NT2/D1 (cell line): Measurements from ENCODE around the gene HES1.

Source experiments
- DNase-seq: peaks from one replicate; pipeline ENCODE4 v3.0.0-alpha.2; 2011; ENCODE audit warnings: low read depth, low spot score
- H3K27me3 ChIP-seq: 2 replicates; pipeline ENCODE4 v1.6.0; 2011; ENCODE audit warnings: mild to moderate bottlenecking; ENCODE audit not compliant: insufficient read length, insufficient read depth
- H3K36me3 ChIP-seq: 2 replicates; pipeline ENCODE4 v1.6.1; 2011; ENCODE audit warnings: mild to moderate bottlenecking, low read length, mixed read lengths; ENCODE audit not compliant: insufficient read depth, insufficient read length
- H3K4me1 ChIP-seq: 2 replicates; pipeline ENCODE4 v1.5.1; 2011; ENCODE audit not compliant: insufficient read depth, insufficient read length
- H3K4me3 ChIP-seq: 2 replicates; pipeline ENCODE4 v1.5.1; 2011; ENCODE audit warnings: low read depth; ENCODE audit not compliant: insufficient read length
- H3K9ac ChIP-seq: 2 replicates; pipeline ENCODE4 v1.6.0; 2011; ENCODE audit warnings: low read depth; ENCODE audit not compliant: insufficient read length
- H3K9me3 ChIP-seq: 2 replicates; pipeline ENCODE4 v1.5.1; 2011; ENCODE audit warnings: mild to moderate bottlenecking, low read length; ENCODE audit not compliant: insufficient read depth
- SUZ12 ChIP-seq: IDR thresholded peaks from 2 replicates; pipeline ENCODE4 v1.6.1; 2011; ENCODE audit not compliant: insufficient read length, insufficient read depth; ENCODE audit errors: extremely low read depth
- YY1 ChIP-seq: IDR thresholded peaks from 2 replicates; pipeline ENCODE4 v1.6.1; 2011; ENCODE audit not compliant: insufficient read length, insufficient read depth
- ZNF274 ChIP-seq: IDR thresholded peaks from 2 replicates; pipeline ENCODE4 v1.6.1; 2011; ENCODE audit warnings: mild to moderate bottlenecking, low read depth, low read length

HES1 gene

DNA sequence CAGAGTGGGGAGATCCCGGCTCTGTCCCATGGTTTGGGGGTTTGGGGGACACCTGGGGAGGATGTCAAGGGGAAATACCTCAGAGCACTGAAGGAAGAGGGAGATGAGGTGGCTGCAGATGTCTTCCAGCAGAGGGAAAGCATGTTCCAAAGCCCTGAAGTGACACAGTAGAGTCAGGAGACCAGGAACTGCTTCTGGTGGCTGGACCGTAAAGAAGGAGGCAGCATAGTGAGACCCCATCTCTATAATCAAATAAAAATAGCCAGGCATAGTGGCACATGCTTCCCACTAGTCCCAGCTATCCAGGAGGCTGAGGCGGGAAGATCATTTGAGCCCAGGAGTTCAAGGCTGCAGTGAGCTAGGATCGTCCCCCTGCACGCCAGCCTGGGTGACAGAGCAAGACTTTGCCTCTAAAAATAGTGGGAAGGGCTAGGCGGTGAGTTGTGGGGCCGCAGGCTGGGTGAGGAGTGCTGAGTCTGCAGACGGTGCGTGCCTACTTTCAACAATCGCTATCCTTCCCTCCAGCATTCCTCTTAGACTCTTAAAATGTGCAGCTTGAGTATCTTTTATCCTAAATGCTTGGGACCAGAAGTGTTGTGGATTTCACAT lies 26.2 kb downstream of the HES1 start:
- no peak overlapping the region for H3K4me3 ChIP-seq
- TF ChIP-seq ZNF274: no peak
- TF ChIP-seq YY1: no peak
- TF ChIP-seq SUZ12: no peak
- no peak overlapping the region for H3K9ac ChIP-seq
- no peaks in the 10 kb centered on the region for H3K9me3 ChIP-seq
- H3K36me3 ChIP-seq: no peaks in the 10 kb centered on the region
- DNase-seq: no peak
- peaks cover 10% of the 10 kb centered on the region for H3K4me1 ChIP-seq
- no peaks in the 10 kb centered on the region for H3K27me3 ChIP-seq

DNA sequence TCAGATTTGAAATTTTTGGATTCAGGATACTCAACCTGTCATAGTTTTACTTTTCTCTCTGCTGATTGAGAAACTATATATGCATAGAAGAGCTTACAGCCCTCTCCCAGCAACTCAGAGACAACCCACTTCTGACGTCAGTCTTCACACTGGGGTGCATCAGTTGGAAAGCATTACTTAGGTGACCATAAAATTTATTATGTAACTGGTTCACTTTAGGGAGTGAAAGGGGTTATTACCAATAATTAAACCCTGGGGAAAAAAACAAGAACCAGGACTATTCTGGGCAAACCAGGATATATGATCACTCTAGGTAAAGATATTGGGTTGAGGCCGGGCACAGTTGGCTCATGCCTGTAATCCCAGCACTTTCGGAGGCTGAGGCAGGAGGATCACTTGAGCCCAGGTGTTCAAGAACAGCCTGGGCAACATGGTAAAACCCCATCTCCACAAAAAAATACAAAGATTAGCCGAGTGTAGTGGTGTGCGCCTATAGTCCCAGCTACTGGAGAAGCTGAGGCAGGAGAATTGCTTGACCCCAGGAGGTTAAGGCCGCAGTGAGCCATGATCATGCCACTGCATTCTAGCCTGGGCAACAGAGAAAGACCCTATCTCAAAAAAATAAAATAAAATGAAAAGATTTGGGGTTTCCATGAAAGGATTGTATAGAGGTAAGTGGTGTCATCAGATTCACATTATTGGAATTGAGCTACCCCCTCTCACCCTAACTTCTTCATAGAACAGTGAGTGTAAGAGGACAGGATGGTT lies 27.1 kb downstream of the HES1 start:
- no peak overlapping the region for H3K4me3 ChIP-seq
- H3K9me3 ChIP-seq: no peaks in the 10 kb centered on the region
- no peak overlapping the region for H3K9ac ChIP-seq
- H3K36me3 ChIP-seq: no peaks in the 10 kb centered on the region
- DNase-seq: no peak
- no peaks in the 10 kb centered on the region for H3K27me3 ChIP-seq
- H3K4me1 ChIP-seq: peaks cover 10% of the 10 kb centered on the region
- TF ChIP-seq YY1: no peak
- TF ChIP-seq ZNF274: no peak
- no peak for TF ChIP-seq SUZ12

DNA sequence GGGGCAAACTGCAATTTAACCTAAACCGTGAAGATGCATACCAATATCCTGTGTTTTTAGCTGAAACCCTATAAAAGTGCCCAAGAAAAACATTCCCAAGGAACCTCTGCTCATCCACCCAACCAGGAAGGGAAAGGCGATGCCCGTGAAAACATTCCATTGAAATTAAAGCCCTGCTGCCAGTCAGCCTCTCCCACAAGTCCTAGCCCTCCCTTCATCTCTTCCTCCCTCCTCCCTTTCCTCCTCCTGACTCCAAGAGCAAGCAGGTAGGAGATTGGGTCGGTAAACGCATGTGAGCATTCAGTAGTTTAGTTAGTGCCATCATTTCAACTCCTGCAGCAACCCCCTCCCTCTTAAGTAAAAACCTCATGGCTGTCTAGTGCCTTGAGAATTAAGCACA lies 27.7 kb downstream of the HES1 start:
- Histone ChIP-seq H3K4me3 (no peak overlapping the region), H3K9ac (no peak overlapping the region), H3K9me3 (no peaks in the 10 kb centered on the region), H3K4me1 (peaks cover 13% of the 10 kb centered on the region), H3K27me3 (no peaks in the 10 kb centered on the region), H3K36me3 (no peaks in the 10 kb centered on the region)
- DNase-seq: no peak
- no peak for TF ChIP-seq ZNF274
- no peak for TF ChIP-seq YY1
- TF ChIP-seq SUZ12: no peak

DNA sequence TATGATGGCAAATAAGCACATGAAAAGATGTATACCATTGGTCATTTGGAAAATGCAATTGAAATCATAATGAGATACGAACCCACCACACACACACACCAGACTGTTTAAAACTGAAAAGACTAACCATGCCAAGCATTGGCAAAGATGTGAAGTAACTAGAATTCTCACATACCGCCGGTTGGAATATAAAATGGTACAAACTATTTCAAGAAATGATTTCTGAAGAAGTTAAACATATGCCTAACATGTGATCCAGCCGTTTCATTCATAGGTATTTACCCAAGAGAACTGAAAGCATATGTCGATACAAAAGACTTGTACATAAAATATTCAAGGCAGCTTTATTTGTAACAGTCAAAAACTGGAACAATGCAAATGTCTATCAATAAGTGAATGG lies 28.9 kb downstream of the HES1 start:
- no peak overlapping the region for H3K9ac ChIP-seq
- no peak for DNase-seq
- H3K36me3 ChIP-seq: no peaks in the 10 kb centered on the region
- H3K4me1 ChIP-seq: peaks cover 13% of the 10 kb centered on the region
- no peaks in the 10 kb centered on the region for H3K9me3 ChIP-seq
- H3K4me3 ChIP-seq: no peak overlapping the region
- H3K27me3 ChIP-seq: no peaks in the 10 kb centered on the region
- no peak for TF ChIP-seq YY1

DNA sequence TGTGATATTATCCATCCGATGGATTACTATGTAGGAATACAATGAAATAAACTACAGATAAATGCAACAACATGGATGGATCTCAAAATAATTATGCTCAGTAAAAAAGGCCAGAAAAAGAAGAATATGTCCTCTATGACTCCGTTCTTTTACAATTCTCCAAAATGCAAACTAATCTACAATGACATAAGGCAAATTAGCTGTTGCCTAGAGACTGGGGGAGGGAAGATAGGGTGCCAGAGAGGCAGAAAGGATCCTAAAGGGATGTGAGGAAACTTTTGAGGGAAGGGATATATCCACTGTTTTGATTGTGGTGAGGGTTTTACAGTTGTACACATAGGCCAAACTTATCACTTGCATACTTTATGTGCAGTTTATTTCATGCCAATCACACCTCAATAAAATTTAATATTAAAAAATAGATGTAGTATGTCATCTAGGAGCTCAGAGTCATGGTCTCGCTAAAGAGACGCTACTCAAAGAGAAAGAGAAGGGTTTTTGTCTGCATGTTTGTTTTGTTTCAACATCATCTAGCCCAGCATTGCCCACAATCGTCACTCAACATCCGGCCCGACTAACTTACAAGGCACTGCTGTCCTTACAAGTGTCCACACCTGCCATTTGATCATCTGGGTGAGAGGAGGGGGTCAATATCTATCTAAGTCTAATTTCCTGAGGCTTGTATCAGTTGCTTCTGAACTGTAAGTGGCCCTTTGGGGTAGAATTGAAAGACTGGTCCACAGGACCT lies 29.5 kb downstream of the HES1 start:
- Histone ChIP-seq H3K4me1 (peaks cover 13% of the 10 kb centered on the region), H3K9ac (no peak overlapping the region), H3K36me3 (no peaks in the 10 kb centered on the region), H3K4me3 (no peak overlapping the region), H3K9me3 (no peaks in the 10 kb centered on the region), H3K27me3 (no peaks in the 10 kb centered on the region)
- DNase-seq: no peak
- no peak for TF ChIP-seq YY1
- no peak for TF ChIP-seq SUZ12
- no peak for TF ChIP-seq ZNF274

DNA sequence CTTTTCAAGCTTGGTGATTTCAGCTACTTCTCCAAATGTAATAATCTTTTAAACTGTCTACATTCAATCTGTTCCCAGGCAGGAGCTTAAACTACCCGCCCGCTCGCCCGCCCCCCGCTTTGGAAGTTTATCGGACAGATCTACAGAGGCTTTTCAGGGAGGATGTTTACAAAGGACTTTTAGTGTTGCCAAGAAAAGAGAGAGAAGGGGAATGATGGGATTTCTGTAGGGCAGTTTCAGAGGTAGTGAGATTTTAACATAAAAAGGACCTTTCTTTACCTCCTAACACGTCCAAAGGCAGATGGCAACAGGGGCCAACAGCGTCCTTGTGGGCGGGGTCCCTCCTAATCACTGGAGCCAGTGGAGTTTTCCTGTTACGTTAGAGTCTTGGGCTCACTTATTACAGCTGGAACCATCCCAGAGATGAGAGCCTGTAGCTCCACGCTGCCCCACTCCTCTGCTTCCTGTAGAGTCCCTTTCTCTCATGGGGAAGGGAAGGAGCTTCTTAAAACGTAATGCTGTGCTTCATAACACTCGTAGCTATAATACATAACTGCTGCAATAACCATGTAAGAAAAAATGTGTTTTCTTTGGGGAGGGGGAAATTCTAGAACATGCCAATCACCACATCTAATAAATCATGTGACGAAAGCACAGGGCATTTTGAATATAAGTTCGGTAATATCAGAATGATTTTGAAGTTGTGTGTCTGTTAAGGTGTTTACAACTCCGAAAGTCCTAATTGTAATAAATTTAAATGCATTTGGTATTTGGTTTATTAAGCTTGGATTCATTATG lies 30.9 kb downstream of the HES1 start:
- H3K36me3 ChIP-seq: no peaks in the 10 kb centered on the region
- no peaks in the 10 kb centered on the region for H3K27me3 ChIP-seq
- no peaks in the 10 kb centered on the region for H3K9me3 ChIP-seq
- H3K4me1 ChIP-seq: peaks cover 10% of the 10 kb centered on the region
- no peak overlapping the region for H3K9ac ChIP-seq
- no peak for DNase-seq
- no peak overlapping the region for H3K4me3 ChIP-seq
- TF ChIP-seq YY1: no peak
- TF ChIP-seq SUZ12: no peak
